HFFc6 (cell line): ENCODE measurements around the gene CA12. TPM values are rescaled to one million over a fixed set of nuclear protein-coding genes. Genes with fewer than 3 reads are reported as not detected.
A peak's percentile ranks its signal among the peaks of the same experiment; 100 is the strongest.
"Not testable (repeated sequence)": the region's sequence is repeated elsewhere in the genome, so short reads cannot be mapped to it uniquely, and the experiment has no call there.

Source experiments
- DNase-seq: peaks from one replicate; pipeline ENCODE4 v3.0.0-alpha.2; 2018
- H3K27ac Mint-ChIP-seq: 2 replicates; pipeline ENCODE4 v1.8.0; 2020; ENCODE audit warnings: mild to moderate bottlenecking, mixed read lengths
- H3K27me3 Mint-ChIP-seq: 2 replicates; pipeline ENCODE4 v1.8.0; 2021; ENCODE audit warnings: mild to moderate bottlenecking, moderate library complexity, mixed read lengths; ENCODE audit not compliant: insufficient read depth
- H3K36me3 Mint-ChIP-seq: 2 replicates; pipeline ENCODE4 v1.8.0; 2021; ENCODE audit warnings: low read depth, mixed read lengths
- H3K4me1 Mint-ChIP-seq: 2 replicates; pipeline ENCODE4 v1.8.0; 2020; ENCODE audit warnings: low read depth, mixed read lengths
- H3K4me3 Mint-ChIP-seq: 2 replicates; pipeline ENCODE4 v1.8.0; 2020; ENCODE audit warnings: mild to moderate bottlenecking, moderate library complexity, mixed read lengths
- H3K9me3 Mint-ChIP-seq: 2 replicates; pipeline ENCODE4 v1.8.0; 2020; ENCODE audit warnings: mild to moderate bottlenecking, mixed read lengths
- total RNA-seq, 6 experiments: library from RNA; stranded (reverse); fragmentation: NEBNext Ultra II Directional; extraction: Animal tissue kit (Norgen Biotek cat#: 25700); gene quantifications; 2 replicates in 1 of 6; 3 replicates in 5 of 6; pipeline ENCODE4 v1.2.3, GENCODE V29; 2021
- TF ChIP-seq, protein P1 (sequence below): fragments of 200-600 bp; sonication (generic); IDR thresholded peaks from 2 replicates; pipeline ENCODE4 v1.5.0; 2021; ENCODE audit warnings: antibody characterized with exemption, mild to moderate bottlenecking

Gene CA12
- total RNA-seq, 6 experiments from 2014 or later: 8.3 to 18.2 (median 15.8) TPM

DNA sequence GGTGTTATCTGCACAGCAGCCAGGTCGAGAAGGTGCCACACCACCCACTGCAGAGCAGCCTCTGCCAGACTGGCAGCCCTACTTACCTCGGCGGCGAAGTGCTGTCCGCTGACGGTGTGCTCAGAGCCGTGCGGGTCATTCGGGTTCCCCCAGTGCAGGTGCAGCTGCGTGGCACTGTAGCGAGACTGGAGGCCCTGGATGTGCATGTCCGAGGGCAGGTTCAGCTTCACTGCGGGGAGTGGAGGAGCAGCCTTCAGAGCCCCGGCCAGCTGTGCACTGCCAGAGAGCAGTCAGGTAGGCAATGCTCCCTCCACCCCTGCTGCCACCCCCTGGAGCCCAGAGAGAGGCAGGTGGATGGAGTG, 36.3 kb downstream of the CA12 start:
- H3K27ac Mint-ChIP-seq: no peak overlapping the region
- DNase-seq: no peak
- TF ChIP-seq, protein P1, sequence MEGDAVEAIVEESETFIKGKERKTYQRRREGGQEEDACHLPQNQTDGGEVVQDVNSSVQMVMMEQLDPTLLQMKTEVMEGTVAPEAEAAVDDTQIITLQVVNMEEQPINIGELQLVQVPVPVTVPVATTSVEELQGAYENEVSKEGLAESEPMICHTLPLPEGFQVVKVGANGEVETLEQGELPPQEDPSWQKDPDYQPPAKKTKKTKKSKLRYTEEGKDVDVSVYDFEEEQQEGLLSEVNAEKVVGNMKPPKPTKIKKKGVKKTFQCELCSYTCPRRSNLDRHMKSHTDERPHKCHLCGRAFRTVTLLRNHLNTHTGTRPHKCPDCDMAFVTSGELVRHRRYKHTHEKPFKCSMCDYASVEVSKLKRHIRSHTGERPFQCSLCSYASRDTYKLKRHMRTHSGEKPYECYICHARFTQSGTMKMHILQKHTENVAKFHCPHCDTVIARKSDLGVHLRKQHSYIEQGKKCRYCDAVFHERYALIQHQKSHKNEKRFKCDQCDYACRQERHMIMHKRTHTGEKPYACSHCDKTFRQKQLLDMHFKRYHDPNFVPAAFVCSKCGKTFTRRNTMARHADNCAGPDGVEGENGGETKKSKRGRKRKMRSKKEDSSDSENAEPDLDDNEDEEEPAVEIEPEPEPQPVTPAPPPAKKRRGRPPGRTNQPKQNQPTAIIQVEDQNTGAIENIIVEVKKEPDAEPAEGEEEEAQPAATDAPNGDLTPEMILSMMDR: no peak
- H3K27me3 Mint-ChIP-seq: no peaks in the 10 kb centered on the region
- peaks cover 6% of the 10 kb centered on the region; the same call in 1 of the 2 replicates for H3K36me3 Mint-ChIP-seq
- H3K9me3 Mint-ChIP-seq: no peaks in the 10 kb centered on the region
- H3K4me1 Mint-ChIP-seq: peaks cover 87% of the 10 kb centered on the region
- no peak overlapping the region for H3K4me3 Mint-ChIP-seq

GRCh38 chr15:63344731-63345390, 36.8 kb downstream of the CA12 start:
- peaks cover 8% of the 10 kb centered on the region; the same call in 1 of the 2 replicates for H3K36me3 Mint-ChIP-seq
- H3K4me1 Mint-ChIP-seq: peaks cover 85% of the 10 kb centered on the region
- H3K4me3 Mint-ChIP-seq: no peak overlapping the region
- peak; percentile 73 for DNase-seq
- H3K9me3 Mint-ChIP-seq: no peaks in the 10 kb centered on the region
- H3K27me3 Mint-ChIP-seq: no peaks in the 10 kb centered on the region
- H3K27ac Mint-ChIP-seq: peak overlapping the region; percentile 82
- TF ChIP-seq, protein P1: no peak

GRCh38 chr15:63342996-63343562, 38.6 kb downstream of the CA12 start:
- H3K4me1 Mint-ChIP-seq: peaks cover 82% of the 10 kb centered on the region

GRCh38 chr15:63341898-63342297, 39.7 kb downstream of the CA12 start:
- Mint-ChIP-seq H3K9me3 (no peaks in the 10 kb centered on the region), H3K4me3 (no peak overlapping the region), H3K36me3 (peaks cover 13% of the 10 kb centered on the region; the same call in 1 of the 2 replicates), H3K4me1 (peaks cover 81% of the 10 kb centered on the region), H3K27me3 (no peaks in the 10 kb centered on the region), H3K27ac (no peak overlapping the region)
- TF ChIP-seq, protein P1: no peak
- no peak for DNase-seq

More at GRCh38 chr15:63342996-63343562, 38.6 kb downstream of the CA12 start:
- 0 out of 2 replicates have a peak overlapping the region, but pooled peaks have one; percentile 34 for H3K27ac Mint-ChIP-seq
- not testable (repeated sequence) for H3K27me3 Mint-ChIP-seq, H3K9me3 Mint-ChIP-seq, H3K36me3 Mint-ChIP-seq, H3K4me3 Mint-ChIP-seq
- DNase-seq: peak; percentile 25

DNA sequence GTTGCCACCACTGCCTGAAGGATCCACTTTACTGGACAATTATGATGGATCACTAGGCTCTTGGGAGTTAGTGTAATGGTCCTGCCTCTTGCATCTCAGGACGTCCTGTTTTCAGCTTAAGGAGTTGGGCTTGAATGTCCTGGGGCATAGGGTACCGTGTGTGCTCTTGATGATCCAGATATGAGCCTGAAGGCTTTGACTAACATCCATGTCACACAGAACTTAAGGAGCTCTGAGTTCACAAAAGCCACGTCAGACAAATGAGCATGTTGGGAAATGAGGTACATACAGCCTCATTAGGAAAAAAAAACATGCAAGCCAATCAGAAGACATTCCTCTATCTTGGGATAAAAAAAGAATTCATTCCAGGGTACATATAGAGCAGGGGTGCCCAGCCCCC, 40.8 kb downstream of the CA12 start:
- no peak overlapping the region for H3K4me3 Mint-ChIP-seq
- H3K27ac Mint-ChIP-seq: no peak overlapping the region
- TF ChIP-seq, protein P1: no peak
- no peak for DNase-seq
- H3K27me3 Mint-ChIP-seq: no peaks in the 10 kb centered on the region
- peaks cover 78% of the 10 kb centered on the region for H3K4me1 Mint-ChIP-seq
- peaks cover 15% of the 10 kb centered on the region; the same call in 1 of the 2 replicates for H3K36me3 Mint-ChIP-seq
- H3K9me3 Mint-ChIP-seq: no peaks in the 10 kb centered on the region

DNA sequence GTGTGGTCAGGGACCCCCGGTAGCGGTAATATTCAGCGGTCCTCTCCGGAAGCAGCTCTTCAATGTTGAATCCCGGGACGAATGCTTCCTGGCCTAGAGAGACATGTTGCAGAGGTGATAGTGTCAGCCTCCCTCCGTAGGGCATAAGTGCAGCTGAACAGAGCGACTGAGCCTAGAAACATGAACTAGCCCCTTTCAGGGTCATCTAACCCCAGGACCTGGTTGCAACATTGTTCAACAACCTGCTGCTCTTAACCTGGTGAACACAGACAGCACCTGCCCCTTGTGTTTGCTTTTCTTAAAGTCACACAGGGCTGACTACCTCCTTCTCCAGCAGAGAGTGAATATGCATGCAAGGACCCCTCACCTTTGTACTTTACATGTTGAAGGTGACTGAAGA, 41.3 kb downstream of the CA12 start:
- Mint-ChIP-seq H3K36me3 (peaks cover 15% of the 10 kb centered on the region; the same call in 1 of the 2 replicates), H3K27me3 (no peaks in the 10 kb centered on the region), H3K4me3 (no peak overlapping the region), H3K9me3 (no peaks in the 10 kb centered on the region), H3K27ac (no peak overlapping the region), H3K4me1 (peaks cover 78% of the 10 kb centered on the region)
- DNase-seq: no peak
- TF ChIP-seq, protein P1: no peak
